Measurements from ENCODE around the gene POU6F2. TPM values are rescaled to one million over a fixed set of nuclear protein-coding genes. Genes with fewer than 3 reads are reported as not detected.

POU6F2 gene
- total RNA-seq, 2 donors from 2014 or later: not detected

DNA sequence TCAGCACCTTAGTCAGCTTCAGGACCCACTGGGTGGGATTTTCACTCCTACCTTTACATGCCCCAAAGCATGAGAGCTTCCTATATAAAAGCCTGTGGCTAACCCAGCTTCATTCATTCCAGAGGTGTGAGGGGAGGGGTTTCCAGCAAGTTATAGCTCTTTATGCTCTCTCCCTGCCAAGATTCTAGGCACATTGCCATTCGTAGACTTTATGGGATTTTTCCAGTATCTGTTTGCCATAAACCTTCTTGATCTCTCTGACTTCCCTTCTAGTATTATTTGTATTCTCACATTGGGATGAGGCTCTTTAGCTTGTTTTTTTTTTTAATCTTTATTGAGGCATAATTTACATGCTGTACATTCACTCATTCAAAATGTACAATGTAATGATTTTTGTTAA is 67.5 kb downstream of the POU6F2 start:
- no peak for DNase-seq
- intact Hi-C loops (cut with DNase I, micrococcal nuclease): no loop called here
- ATAC-seq: no peak

DNA sequence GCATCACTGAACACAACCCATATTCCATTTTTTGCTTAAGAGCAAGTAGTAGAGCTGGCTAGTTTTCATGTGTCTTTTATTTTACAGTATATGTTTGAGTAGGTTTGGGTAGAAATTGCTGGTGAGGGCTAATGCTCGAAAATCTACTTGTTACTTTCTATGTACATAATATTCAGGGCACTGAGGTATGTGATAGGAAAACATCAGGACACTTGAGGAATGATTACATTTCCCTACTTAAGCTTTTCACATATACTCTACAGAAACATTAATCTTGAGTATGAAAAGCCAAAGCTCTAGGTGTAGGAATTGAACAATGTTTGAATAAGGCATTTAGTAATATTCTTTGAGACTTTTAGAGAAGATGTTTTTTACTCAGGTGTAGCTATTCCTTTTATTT is 73.6 kb downstream of the POU6F2 start:
- ATAC-seq (no peak), DNase-seq (no peak)
- intact Hi-C loops (cut with DNase I, micrococcal nuclease): no loop called here

GRCh38 chr7:39051707-39052106 is 74.0 kb downstream of the POU6F2 start:
- DNase-seq: no peak
- intact Hi-C loops (cut with DNase I, micrococcal nuclease): no loop called here
- no peak for ATAC-seq

DNA sequence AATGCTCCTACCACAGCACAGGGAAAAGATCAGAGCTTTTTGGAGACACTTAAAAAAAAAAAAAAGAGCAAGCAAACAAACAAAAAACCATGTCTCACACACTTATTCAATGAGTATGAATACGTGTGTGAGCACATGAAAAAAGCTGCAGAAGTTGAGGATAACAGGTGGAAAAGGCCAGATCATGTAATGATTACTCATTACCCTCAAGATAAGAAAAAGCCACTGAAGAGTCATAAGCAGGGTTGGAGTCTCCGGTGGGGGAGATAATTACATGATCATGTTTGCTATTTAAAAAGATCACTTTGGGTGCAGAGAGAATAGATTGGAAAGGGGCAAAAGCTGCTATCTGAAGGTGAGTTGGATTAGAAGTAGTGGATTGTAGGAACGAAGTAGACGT is 77.0 kb downstream of the POU6F2 start:
- DNase-seq (no peak), ATAC-seq (no peak)
- intact Hi-C loops (cut with DNase I, micrococcal nuclease): no loop called here

- ATAC-seq (no peak), DNase-seq (no peak)
- intact Hi-C loops (cut with DNase I, micrococcal nuclease): no loop called here
These were observed 78.4 kb downstream of the POU6F2 start for GRCh38 chr7:39056153-39056552.

DNA sequence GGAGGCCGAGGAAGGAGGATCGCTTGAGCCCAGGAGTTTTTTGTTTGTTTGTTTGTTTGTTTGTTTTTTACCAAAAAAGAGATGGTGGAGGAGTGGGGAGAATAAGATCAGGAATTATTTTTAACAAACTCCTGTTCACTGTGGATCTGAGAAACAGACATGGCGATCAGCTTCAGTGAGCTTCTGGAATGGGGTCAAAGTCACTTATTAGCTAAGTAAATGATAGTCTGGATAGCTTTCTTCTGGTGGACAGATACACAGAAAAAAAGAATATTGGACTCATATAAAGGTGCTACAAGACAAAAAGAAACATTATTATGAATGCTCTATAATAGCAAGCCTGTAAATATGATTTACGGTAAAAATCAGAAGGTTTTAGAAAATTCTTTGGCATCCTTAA is 85.1 kb downstream of the POU6F2 start:
- DNase-seq: no peak
- intact Hi-C loops (cut with DNase I, micrococcal nuclease): no loop called here

GRCh38 chr7:39069031-39069430 is 91.3 kb downstream of the POU6F2 start:
- DNase-seq (no peak), ATAC-seq (no peak)
- intact Hi-C loops (cut with DNase I, micrococcal nuclease): no loop called here

More for the DNA sequence above, 85.1 kb downstream of the POU6F2 start:
- ATAC-seq: no peak

DNA sequence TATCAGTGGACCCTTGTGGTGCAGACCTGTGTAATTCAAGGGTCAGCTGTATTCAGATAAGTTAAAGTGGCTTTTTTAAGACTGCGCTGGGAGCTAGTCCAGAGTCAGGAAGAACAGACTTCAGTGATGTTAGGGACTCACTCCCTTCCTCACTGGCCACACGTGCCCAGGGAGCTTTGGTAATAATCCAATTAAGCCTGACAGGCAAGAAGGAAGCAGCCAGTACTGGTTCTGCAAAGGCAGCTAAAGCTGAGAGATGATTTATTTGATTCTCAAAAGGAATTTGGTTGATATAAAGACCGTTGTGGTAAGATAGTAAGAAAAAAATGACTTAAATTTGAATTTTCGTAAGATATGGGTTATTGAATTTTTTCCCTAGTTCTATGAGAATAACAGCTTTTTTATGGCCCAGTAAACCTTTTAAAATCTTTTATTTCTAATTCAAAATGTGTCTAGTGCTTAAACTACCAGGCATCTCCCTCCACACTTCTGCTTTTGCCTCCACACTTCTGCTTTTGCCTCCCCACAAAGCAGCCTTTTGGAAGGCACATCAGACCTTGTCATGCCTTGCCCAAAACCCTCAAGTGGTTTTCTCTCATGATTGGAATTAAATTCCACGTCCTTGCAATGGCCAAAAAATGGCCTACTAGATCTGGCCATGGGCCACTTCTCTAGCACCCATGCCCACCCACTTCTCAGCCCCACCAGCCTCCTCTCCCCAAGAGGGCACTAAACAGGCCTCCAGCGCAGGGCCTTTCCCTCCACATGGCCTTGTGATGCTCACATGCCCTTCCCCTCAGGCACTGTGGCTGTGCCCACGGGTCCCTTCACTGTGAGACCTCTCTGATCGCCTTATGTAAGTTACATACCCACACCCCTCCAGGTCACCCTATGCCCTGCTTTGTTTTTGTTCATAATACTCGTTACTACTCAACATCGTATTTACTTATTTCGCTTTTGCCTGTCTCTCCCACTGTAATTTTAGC is 92.5 kb downstream of the POU6F2 start:
- intact Hi-C loops (cut with DNase I, micrococcal nuclease): no loop called here
- DNase-seq: no peak
- ATAC-seq: no peak

- no peak for DNase-seq
- no peak for ATAC-seq
- intact Hi-C loops (cut with DNase I, micrococcal nuclease): no loop called here
These were observed 93.4 kb downstream of the POU6F2 start for GRCh38 chr7:39071116-39071515.

- no peak for ATAC-seq
- DNase-seq: no peak
- intact Hi-C loops (cut with DNase I, micrococcal nuclease): no loop called here
These were observed 95.7 kb downstream of the POU6F2 start for GRCh38 chr7:39073432-39073831.

GRCh38 chr7:39075210-39075609 is 97.5 kb downstream of the POU6F2 start:
- ATAC-seq (no peak), DNase-seq (no peak)
- intact Hi-C loops (cut with DNase I, micrococcal nuclease): no loop called here

GRCh38 chr7:39083781-39084180 is 106.1 kb downstream of the POU6F2 start:
- DNase-seq (no peak), ATAC-seq (no peak)
- intact Hi-C loops (cut with DNase I, micrococcal nuclease): no loop called here

DNA sequence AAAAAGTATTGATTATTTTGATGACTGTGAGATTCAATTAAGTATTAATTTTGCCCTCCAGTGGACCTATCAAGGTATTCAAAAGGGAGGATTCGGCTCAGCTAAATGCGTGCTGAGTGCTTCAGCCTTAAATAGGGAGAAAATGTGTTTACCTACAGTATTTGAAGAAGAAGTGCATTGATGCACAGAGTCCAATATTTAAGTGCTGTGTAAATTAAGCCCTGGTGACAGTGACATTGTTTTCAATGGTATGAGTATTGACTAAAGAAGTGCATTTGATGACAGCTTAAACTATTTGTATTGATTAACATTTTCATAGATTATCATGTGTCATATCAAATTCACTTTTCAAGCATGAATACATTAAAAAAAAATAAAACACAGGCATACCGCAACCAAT is 106.6 kb downstream of the POU6F2 start:
- intact Hi-C loops (cut with DNase I, micrococcal nuclease): no loop called here
- ATAC-seq (no peak), DNase-seq (no peak)

DNA sequence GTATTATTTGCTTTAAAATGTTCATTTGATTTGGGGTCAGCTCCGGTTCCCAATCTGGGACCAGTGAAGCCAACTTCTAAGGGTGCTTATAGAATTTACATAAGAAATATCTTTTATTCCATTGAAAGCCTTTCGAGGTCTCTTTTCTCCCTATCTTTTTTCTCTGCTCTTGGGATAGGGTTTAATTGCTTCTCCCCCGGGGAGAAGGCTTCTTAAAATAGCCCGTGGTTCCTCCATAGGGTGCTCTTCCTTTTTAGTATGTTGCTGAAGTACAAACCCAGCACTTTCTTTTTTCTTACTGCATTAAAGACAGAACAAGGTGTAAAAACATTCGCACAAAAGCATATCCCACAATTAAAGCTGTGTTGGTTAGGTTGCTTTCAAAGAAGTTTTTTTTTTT is 107.5 kb downstream of the POU6F2 start:
- no peak for DNase-seq
- ATAC-seq: no peak
- intact Hi-C loops (cut with DNase I, micrococcal nuclease): no loop called here

DNA sequence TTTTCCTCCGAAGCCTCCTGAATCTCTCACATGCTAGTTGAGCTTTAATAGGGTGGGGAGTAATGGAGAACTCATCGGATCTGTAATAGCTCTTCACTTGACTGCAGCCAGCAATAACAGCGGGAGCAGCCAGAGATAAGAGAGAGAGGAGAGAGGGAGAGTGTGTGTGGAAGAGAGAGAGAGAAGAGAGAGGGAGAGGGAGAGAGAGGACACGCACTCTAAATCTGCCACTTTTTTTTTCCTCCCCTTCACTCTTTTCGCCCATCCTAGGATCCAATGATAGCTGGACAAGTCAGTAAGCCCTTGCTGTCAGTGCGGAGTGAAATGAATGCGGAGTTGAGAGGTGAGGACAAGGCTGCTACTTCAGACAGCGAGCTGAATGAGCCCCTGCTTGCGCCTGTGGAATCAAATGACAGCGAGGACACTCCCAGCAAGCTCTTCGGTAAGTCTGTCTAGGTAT is 107.9 kb downstream of the POU6F2 start:
- DNase-seq (no peak), ATAC-seq (no peak)
- intact Hi-C loops (cut with DNase I, micrococcal nuclease): no loop called here

DNA sequence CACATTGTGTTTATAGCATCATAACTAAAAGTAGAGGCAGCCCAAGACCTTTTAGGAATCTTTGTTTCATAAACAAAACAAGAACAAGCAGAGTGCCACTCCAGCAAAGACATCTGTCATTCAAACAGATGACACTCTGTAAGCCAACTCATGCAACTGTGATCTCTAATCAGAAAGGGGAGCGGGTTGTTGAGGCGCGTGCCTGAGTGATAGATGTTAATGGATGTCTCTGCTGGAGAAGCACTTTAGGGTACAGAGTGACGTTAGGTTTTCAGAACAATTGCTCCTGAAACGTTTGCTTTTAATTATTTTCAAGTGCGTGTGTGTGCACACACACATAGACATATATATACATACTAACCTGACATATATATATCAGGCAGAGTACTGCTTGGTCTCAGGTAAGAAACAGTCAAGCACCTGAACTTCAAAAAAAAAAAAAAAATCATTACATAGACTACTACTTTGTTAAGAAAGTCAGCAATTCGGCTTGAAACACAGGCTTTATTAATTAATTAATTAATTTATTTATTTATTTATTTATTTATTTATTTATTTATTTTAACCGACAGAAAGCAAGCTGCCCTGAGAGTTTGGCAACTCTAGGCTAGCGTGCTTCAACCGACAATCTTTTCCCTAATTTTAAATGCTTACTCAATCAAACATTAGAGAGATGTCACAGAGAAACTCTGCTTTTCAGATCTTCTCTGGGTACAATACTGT is 109.1 kb downstream of the POU6F2 start:
- intact Hi-C loops (cut with DNase I, micrococcal nuclease): no loop called here
- no peak for DNase-seq
- ATAC-seq: no peak

GRCh38 chr7:39088730-39089593 is 111.3 kb downstream of the POU6F2 start:
- DNase-seq (no peak), ATAC-seq (no peak)
- intact Hi-C loops (cut with DNase I, micrococcal nuclease): no loop called here

DNA sequence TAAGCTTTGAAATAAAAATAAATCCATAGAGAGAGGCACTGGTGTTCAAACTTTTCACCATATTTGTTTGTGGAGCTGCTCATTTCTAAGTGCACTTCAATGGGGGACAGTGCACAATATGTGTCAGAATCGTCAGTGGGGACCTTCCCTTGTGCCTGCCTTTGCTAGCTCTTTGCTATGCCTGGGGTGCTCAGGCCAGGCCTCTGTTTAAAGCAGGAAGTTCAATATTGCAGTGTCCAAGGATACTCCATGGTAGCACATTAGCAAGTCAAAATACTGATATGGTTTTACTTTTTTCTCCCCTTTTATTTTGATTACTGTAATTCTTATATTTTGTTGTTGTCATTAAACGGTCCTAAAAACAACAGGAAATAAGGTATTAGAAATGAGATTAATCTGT is 113.4 kb downstream of the POU6F2 start:
- no peak for ATAC-seq
- intact Hi-C loops (cut with DNase I, micrococcal nuclease): no loop called here
- no peak for DNase-seq

- ATAC-seq: no peak
- intact Hi-C loops (cut with DNase I, micrococcal nuclease): no loop called here
These were observed 114.1 kb downstream of the POU6F2 start for GRCh38 chr7:39091774-39092173.

More at GRCh38 chr7:39091774-39092173, 114.1 kb downstream of the POU6F2 start:
- no peak for DNase-seq

All from left colon (tissue), 2 donors.